GM19372 (cell line): ENCODE measurements around the gene TMPRSS12.
"Not testable (repeated sequence)": the region's sequence is repeated elsewhere in the genome, so short reads cannot be mapped to it uniquely, and the experiment has no call there.

ENCODE experiments used
- ATAC-seq: cut with Tn5 transposase; IDR thresholded peaks from one replicate; pipeline ENCODE4 v1.9.1; 2021; ENCODE audit warnings: mild to moderate bottlenecking, low read depth, moderate library complexity; ENCODE audit not compliant: unreplicated experiment

Gene TMPRSS12

DNA sequence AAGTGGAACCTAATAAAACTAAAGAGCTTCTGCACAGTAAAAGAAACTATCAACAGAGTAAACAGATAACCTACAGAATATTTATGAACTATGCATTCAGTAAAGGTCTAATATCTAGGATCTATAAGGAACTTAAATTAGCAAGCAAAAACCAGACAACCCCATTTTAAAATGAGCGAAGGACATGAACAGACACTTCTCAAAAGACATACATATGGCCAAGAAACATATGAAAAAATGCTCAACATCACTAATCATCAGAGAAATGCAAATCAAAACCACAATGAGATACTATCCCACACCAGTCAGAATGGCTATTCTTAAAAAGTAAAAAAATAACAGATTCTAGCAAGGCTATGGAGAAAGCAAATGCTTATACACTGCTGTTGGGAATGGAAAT is 12.5 kb downstream of the TMPRSS12 start:
- not testable (repeated sequence) for ATAC-seq

DNA sequence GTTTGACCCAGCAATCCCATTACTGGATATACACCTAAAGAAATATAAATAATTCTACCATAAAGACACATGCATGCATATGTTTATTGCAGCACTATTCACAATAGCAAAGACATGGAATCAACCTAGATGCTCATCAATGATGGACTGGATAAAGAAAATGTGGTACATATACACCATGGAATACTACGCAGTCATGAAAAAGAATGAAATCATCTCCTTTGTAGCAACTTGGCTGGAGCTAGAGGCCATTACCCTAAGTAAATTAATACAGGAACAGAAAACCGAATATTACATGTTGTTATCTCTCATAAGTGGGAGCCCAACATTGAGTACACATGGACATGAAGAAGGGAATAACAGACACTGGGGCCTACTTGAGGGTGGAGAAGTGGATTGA is 13.0 kb downstream of the TMPRSS12 start:
- not testable (repeated sequence) for ATAC-seq

DNA sequence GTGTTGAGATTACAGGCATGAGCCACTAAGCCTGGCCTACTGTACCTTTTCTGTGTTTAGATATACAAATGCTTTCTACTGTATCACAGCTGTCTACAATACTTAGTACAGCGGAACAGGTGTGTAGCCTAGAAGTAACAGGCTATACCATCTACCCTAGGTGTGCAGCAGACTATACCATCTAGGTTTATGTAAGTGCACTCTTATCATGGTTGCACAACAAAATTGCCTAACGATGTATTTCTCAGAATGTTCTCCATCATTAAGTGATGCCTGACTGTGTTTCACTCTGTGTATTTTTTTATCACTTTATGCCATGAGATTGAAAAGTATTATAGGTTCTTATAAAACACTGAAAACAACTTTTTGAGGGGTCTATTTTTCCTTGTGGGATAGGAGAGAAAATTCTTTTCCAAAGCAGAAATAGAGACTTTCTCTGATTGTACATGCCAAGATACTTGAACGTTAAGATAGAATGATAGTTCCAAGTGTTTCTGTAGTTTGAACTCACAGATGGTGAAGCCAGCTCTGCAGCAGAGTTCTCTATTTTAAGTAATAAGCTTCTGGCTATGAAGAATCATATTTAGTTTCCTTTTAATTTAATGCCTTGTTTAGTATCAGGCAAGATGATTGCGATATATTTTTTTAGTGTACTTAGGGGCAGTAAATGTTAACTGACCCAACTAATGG is 17.0 kb downstream of the TMPRSS12 start:
- no peak for ATAC-seq

DNA sequence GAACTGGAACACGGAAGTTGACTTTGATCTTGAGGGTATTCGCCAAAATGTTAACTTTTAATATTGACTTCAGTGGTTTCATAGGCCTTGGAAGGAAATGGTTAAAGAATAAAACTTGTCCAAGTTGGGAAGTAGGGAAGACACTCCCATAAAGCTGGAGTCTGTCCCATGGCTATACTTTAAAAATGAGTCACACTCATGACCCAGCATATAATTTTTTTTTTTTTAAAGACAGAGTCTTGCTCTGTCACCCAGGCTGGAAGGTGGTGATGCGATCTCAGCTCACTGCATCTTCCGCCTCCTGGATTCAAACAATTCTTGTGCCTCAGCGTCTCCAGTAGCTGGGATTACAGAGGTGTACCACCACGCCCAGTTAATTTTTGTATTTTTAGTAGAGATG is 19.6 kb downstream of the TMPRSS12 start:
- ATAC-seq, result no peak

DNA sequence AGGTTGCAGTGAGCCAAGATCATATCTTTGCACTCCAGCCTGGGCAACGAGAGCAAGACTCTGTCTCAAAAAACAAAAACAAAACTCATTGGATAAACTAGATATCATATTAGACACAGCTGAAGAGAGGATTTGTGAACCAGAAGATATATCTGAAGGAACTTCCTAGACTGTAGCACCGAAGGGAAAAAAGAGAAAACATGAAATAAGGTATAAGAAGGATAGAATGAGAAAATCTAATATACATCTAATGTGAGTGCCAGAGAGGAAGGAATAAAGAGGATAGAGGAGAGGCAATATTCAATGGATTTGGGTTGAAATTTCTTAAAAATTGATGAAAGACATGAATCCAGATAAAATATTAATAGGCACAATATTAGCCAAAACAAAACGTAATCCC is 22.5 kb downstream of the TMPRSS12 start:
- ATAC-seq, result no peak

DNA sequence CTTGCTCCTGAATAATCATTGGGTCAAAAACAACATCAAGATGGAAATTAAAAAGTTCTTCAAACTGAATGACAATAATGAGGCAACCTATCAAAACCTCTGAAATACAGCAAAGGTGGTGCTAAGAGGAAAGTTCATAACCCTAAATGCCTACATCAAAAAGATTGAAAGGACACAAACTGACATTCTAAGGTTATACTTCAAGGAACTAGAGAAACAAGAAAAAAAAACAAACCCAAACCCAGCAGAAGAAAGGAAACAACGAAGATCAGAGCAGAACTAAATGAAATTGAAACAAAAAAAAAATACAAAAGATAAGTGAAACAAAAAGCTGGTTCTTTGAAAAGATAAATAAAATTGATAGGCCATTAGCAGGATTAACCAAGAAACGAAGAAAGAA is 26.2 kb downstream of the TMPRSS12 start:
- not testable (repeated sequence) for ATAC-seq

DNA sequence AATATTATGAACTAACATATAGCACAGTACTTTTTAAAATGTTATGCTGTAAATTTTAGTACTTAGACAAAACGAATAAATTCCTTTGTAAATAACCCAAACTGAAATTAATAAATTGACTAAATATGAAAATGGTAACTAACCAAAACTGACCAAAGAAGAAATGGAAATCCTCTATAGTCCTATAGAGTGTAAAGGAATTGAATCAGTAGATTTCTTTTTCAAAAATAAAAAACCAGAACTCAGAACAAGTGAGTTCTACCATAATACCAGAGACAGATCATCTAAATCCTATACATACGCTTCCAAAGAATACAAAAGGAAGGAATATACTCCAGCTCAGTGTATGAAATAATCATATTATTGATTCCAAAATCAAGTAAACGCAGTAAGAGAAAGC is 39.8 kb downstream of the TMPRSS12 start:
- no peak for ATAC-seq

DNA sequence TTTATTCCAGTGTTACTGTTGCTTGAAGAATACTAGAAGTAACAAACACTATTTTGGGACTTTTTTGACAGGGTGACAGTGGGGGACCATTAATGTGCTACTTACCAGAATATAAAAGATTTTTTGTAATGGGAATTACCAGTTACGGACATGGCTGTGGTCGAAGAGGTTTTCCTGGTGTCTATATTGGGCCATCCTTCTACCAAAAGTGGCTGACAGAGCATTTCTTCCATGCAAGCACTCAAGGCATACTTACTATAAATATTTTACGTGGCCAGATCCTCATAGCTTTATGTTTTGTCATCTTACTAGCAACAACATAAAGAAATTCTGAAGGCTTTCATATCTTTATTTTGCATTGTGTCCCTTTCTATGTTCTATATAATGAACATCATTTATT is 44.5 kb downstream of the TMPRSS12 start:
- no peak for ATAC-seq

DNA sequence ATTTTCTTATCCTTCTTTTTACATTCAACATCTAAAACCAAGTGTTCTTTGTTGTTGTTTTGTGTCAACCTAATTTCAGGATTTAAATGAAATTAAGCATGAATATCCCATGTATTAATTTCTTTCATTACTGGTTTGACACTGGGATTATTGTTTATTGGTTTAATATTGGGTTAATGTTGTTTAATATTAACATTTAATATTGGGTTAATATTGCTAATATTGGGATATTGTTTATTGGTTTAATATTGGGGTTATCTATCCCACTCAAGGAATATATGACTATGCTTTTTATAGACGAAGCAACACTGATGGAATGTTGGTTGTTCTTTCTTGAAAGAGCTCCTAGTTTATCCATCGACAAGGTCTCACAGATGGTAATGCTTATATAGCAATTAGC is 45.9 kb downstream of the TMPRSS12 start:
- ATAC-seq, result no peak

DNA sequence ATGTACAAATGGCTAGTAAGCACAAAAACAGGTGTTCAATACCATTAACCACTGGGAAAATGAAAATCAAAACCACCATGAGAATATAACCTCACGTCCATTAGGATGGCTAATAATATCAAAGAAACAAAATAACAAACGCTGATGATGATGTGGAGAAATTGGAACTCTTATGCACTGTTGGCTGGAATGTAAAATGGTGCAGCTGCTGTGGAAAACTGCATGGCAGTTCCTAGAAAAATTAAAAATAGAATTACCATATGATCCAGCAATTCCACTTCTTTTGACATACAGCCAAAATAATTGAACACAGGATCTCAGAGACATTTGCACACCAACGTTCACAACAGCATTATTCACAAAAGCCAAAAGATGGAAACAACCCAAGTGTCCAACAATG is 51.5 kb downstream of the TMPRSS12 start:
- no peak for ATAC-seq

DNA sequence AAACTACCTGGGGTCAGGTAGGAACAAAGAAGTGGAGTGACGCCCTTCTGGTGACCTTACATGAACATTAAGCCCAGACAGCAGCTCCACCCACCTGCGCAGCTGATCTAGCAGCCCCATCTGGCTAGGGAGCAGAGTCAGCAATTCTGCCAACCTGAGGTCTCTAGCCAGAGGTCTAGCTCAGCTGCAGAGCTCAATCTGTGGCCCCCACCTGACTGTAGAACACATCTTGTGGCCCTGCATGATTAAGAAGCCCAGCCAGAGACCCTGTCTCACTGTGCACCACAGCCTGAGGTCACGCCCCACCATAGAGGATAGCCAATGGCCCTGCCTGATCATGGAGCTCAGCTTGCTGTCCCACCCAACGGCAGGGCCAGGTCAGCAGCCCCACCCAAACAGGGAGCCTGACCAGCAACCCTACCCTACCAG is 59.0 kb downstream of the TMPRSS12 start:
- no peak for ATAC-seq

DNA sequence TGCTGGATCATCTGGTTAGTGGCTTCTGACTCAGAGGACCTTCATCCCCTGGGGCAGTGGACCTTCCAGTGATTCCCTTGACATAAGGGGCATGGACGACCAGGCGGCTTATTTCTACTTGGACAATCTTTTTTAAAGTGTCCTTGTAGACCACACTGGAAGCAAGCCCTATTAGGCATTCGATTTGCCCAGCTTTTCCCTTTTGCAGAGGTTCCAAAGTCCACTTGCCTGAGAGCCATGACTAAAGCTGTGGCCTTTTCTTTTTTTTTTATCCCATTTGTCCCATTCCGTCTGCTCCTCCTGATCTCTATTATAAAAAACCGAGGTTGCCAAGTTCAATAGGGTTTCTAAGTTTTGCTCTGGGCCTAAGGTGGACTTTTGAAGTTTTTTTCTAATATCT is 65.8 kb downstream of the TMPRSS12 start:
- not testable (repeated sequence) for ATAC-seq

DNA sequence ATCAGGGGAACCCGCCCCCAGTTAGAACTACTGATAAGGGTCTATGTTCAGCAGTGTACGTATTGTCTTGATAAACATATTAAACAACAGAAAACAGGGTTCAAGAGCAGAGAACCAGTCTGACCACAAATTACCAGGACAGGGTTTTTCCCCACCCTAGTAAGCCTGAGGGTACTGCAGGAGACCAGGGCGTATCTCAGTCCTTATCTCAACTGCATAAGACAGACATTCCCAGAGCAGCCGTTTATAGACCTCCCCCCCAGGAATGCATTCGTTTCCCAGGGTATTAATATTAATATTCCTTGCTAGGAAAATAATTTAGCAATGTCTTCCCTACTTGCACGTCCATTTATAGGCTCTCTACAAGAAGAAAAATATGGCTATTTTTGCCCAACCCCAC is 69.6 kb downstream of the TMPRSS12 start:
- not testable (repeated sequence) for ATAC-seq

DNA sequence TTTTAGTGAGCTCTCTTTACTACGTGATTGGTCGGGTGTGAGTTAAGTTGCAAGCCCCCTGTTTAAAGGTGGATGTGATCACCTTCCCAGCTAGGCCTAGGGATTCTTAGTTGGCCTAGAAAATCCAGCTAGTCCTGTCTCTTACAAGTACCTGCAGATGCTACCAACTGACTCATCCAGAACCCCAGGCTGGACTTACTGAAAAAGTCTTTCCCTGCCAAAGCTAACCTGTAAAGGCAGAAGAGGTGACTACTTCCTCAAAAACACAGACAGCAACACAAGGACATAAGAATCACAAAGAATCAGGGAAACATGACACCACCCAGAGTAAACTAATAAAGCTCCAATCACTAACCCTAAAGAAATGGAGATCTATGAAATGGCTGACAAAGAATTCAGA is 70.5 kb downstream of the TMPRSS12 start:
- no peak for ATAC-seq

DNA sequence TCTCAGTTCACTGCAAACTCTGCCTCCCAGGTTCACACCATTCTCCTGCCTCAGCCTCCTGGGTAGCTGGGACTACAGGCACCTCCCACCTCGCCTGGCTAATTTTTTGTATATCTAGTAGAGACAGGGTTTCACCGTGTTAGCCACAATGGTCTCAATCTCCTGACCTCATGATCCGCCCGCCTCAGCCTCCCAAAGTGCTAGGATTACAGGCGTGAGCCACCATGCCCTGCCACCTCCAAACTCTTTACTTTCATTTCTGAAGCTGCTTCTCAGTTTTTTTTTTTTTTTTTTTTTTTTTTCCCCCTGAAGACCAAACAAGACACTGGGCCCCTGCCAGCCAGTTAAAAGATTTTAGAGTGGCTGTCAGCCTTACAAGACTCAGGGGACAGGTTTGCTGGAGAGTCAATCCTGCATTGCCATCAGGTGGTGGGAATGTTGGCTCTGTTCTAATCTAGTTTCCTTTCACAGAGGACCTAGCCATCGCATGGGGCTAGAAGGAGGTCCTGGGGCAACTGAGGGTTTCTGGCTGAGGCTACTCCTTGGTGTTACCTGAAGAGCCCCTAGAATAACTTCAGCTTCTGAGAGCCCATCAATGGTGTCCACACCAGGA is 72.3 kb downstream of the TMPRSS12 start:
- ATAC-seq, result no peak

DNA sequence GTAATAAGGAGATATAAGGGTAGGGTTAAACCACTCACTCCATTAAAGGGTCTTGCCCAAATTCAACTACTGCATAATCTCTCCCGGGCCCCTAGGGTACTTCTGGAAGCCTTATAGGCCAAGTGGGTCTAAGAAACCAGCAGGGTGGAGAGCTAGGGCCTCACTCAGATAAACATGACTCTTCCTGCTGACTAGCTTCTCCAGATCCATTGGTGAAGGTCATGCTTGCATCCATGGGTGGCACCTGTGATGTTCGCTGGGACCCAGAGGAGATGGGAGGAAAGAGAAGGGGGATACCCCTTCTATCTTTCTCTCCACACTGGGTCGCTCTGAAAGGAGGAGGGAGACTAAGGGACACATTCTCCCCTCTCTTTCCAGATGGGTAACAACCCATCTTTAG is 73.6 kb downstream of the TMPRSS12 start:
- ATAC-seq, result no peak

DNA sequence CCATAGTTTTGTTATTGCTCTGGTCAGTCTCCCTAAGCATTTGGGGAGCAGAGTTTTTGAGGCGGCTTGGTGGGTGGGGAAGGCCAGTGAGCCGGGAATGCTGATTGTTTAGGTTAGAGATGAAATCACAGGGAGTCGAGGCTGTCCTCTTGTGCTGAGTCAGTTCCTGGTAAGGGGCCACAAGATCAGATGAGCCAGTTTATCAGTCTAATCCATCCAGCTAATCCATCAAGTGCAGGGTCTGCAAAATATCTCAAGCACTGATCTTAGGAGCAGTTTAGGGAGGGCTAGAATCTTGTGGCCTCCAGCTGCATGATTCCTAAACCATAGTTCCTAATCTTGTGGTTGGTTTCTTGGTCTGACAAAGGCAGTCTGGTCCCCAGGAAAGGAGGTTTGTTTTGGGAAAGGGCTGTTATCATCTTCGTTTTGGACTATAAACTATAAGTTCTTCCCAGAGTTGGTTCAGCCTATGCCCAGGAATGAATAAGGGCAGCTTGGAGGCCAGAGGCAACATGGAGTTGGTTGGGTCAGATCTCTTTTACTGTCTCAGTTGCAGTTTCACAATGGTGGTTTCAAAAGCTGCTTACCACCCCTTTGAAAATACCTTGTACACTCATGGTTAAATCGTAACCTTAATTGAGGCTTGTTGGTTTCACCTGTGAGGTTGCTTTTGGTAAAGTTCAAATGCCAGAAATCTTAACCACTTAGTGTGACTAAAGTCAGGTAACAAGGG is 76.0 kb downstream of the TMPRSS12 start:
- no peak for ATAC-seq

DNA sequence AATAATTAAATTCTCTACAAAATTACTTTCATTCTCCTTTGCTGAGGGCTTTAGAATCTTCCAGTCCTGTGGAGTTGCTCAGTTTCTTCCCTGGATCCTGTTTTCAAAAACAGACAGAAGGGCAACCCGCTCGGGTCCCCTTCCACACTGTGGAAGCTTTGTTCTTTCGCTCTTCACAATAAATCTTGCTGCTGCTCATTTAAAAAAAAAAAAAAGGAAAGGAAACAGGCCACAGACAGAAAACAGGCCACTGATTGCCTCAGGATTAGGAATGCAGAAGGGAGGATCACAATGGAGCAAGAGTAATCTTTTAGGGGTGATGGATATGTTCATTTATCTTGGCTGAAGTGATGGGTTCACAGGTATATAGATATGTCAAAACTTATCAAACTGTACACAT is 80.1 kb downstream of the TMPRSS12 start:
- ATAC-seq, result no peak

DNA sequence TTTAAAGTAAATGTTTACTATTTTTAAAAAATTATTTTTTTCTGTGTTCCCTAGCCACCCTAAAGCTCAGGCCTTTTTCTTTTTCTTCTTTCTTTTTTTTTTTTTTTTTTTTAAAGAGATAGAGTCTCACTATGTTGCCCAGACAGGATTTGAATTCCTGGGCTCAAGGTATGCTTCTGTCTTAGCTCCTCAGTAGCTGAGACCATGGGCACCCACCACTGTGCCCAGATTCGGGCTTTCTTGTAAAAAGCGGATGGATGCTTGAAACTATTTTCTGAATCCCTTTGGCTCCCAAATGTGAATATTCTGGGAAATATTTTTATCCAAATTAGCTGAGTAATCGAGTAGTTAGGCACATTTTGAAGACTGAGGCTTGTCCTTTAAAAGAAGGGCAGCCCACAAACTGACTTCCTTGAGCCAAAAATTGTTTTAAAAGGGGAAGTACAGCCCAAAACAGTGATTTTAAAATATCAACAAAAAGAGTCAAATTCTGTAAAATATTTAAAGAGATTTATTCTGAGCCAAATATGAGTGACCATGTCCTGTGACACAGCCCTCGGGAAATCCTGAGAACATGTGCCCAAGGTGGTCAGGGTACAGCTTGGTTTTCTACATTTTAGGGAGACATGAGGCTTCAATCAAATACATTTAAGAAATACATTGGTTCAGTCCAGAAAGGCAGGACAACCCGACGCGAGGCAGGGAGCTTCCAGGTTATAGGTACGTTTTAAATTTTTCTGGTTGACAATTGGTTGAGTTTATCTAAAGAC is 80.8 kb downstream of the TMPRSS12 start:
- ATAC-seq, result no peak

DNA sequence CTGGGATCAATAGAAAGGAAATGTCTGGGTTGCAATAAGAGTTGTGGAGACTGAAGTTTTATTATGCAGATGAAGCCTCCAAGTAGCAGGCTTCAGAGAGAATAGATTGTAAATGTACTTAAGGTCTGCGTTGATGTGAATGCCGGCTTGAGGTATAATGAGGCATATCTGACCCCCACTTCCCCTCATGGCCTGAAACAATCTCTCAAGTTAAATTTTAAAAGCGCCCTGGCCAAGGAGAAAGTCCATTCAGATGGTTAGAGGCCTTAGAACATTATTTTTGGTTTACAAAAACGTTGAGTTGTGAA is 81.4 kb downstream of the TMPRSS12 start:
- no peak for ATAC-seq
